PFSK-1 (cell line): ENCODE results near the gene HAPLN2.

Source experiments
- FOXP2 ChIP-seq: optimal IDR thresholded peaks from 2 replicates; pipeline ENCODE3; 2011; ENCODE audit warnings: borderline replicate concordance, control low read depth, inconsistent platforms; ENCODE audit not compliant: insufficient read depth; ENCODE audit errors: extremely low read length, extremely low read depth
- POLR2AphosphoS5 ChIP-seq: IDR thresholded peaks from 2 replicates; pipeline ENCODE4 v1.6.1; 2012; ENCODE audit warnings: low read depth, mild to moderate bottlenecking, control low read depth, low read length, moderate library complexity
- REST ChIP-seq, 2 experiments: IDR thresholded peaks; 2 replicates each; pipeline versions ENCODE4 v1.6.1 to v1.8.0; 2011 to 2012; ENCODE audit warnings: low read depth in 2 of 2, low read length in 2 of 2, control low read depth in 1 of 2, inconsistent platforms in 1 of 2, mild to moderate bottlenecking in 1 of 2, moderate library complexity in 1 of 2; ENCODE audit not compliant: insufficient read depth in 1 of 2
- SIN3A ChIP-seq: IDR thresholded peaks from 2 replicates; pipeline ENCODE4 v1.6.1; 2012; ENCODE audit warnings: mild to moderate bottlenecking, low read length, moderate library complexity, borderline replicate concordance; ENCODE audit not compliant: insufficient read depth
- TAF1 ChIP-seq: IDR thresholded peaks from 2 replicates; pipeline ENCODE4 v1.6.1; 2012; ENCODE audit warnings: low read length, control low read depth, borderline replicate concordance; ENCODE audit not compliant: insufficient read depth

The HAPLN2 gene

GRCh38 chr1:156600733-156601121 lies 18.5 kb upstream of the HAPLN2 start:
- TF ChIP-seq POLR2AphosphoS5 (no peak), FOXP2 (no peak), REST (IDR thresholded peaks at IDR 0.05; ENCODE audit: insufficient read depth in 1 of 2, low read depth in 2 of 2, low read length in 2 of 2) (no peak), SIN3A (no peak), TAF1 (no peak)

GRCh38 chr1:156601122-156601830 lies 17.9 kb upstream of the HAPLN2 start, which contains the start of gene GPATCH4:
Gene GPATCH4, minus strand, starts transcription at chr1:156601479.
- peak; percentile 98; the same call in 1 of the 2 replicates for TF ChIP-seq SIN3A
- TF ChIP-seq TAF1: peak; percentile 96
- no peak for TF ChIP-seq FOXP2
- peak; percentile 94 for TF ChIP-seq POLR2AphosphoS5
- TF ChIP-seq REST (IDR thresholded peaks at IDR 0.05; ENCODE audit: insufficient read depth in 1 of 2, low read depth in 2 of 2, low read length in 2 of 2): peak in 1 of 2 experiments; percentile 66; a peak in 1 of 4 replicates

- no peak for TF ChIP-seq TAF1
- no peak for TF ChIP-seq REST (IDR thresholded peaks at IDR 0.05; ENCODE audit: insufficient read depth in 1 of 2, low read depth in 2 of 2, low read length in 2 of 2)
- no peak for TF ChIP-seq FOXP2
- no peak for TF ChIP-seq SIN3A
- no peak for TF ChIP-seq POLR2AphosphoS5
Measured at GRCh38 chr1:156601892-156602291, 17.3 kb upstream of the HAPLN2 start.

GRCh38 chr1:156602557-156602993 lies 16.6 kb upstream of the HAPLN2 start:
- no peak for TF ChIP-seq POLR2AphosphoS5
- TF ChIP-seq REST (IDR thresholded peaks at IDR 0.05; ENCODE audit: insufficient read depth in 1 of 2, low read depth in 2 of 2, low read length in 2 of 2): no peak
- no peak for TF ChIP-seq FOXP2
- no peak for TF ChIP-seq TAF1
- TF ChIP-seq SIN3A: no peak
